Stromal cell of bone marrow (primary cell): Measurements from ENCODE around the gene COL11A2.

Experiments
- DNase-seq: peaks from one replicate; pipeline ENCODE4 v3.0.0-alpha.2; 2012; ENCODE audit warnings: low read depth

Gene COL11A2

GRCh38 chr6:33116841-33117711, 75.2 kb downstream of the COL11A2 start:
- no peak for DNase-seq

GRCh38 chr6:33116417-33116816, 75.8 kb downstream of the COL11A2 start:
- no peak for DNase-seq

GRCh38 chr6:33114406-33114805, 77.9 kb downstream of the COL11A2 start:
- DNase-seq = no peak

- DNase-seq = no peak
Observed at GRCh38 chr6:33113755-33114154, 78.5 kb downstream of the COL11A2 start.
